Neural progenitor cell (in vitro differentiated cells): Measurements from ENCODE around the gene GTF2F2.

Experiments
- EZH2 ChIP-seq: fragments of 200-600 bp; sonication (generic); IDR thresholded peaks from 2 replicates; pipeline ENCODE4 v1.6.1; 2017; ENCODE audit warnings: antibody characterized with exemption, mild to moderate bottlenecking, moderate library complexity
- EZH2phosphoT487 ChIP-seq: fragments of 200-600 bp; sonication (generic); IDR thresholded peaks from 2 replicates; pipeline ENCODE4 v1.6.1; 2017; ENCODE audit warnings: antibody characterized with exemption
- TF ChIP-seq, protein P1 (sequence below): fragments of 200-600 bp; sonication (generic); IDR thresholded peaks from 2 replicates; pipeline ENCODE4 v1.5.1; 2017; ENCODE audit warnings: antibody characterized with exemption, mild to moderate bottlenecking

DNA sequence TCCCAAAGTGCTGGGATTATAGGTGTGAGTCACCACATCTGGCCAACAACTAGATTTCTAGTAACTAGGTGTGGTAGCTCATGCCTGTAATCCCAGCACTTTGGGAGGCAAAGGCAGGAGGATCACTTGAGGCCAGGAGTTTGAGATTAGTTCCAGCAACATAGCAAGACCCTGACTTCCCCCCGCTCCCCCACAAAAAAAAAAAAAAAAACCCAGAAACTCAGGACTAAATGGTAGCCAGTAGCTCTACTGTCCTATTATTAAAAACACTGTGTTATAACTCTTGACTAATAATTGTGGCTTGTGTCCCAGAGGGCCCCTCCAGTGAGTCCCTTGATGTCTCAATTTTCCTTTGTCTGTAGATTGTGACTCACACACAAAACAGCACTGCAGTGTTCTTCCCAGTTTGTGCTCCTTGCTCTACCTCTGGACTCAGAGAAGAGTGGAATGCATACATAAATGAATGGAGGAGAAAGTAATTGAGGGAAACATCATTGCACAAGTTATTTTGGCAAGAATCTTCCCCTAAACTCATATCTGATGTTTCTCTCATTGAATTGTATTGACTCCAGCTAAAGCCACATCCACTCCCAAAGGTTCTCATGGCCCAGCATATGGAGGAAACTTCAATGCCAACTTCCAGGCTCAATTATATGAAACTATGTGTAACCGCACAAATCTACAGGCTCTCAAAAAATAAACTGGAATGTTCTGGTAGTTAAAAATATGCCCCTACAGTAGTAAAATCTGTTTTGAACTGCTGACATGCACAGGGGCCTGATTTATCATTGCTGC, 211.9 kb downstream of the GTF2F2 start:
- TF ChIP-seq, protein P1, sequence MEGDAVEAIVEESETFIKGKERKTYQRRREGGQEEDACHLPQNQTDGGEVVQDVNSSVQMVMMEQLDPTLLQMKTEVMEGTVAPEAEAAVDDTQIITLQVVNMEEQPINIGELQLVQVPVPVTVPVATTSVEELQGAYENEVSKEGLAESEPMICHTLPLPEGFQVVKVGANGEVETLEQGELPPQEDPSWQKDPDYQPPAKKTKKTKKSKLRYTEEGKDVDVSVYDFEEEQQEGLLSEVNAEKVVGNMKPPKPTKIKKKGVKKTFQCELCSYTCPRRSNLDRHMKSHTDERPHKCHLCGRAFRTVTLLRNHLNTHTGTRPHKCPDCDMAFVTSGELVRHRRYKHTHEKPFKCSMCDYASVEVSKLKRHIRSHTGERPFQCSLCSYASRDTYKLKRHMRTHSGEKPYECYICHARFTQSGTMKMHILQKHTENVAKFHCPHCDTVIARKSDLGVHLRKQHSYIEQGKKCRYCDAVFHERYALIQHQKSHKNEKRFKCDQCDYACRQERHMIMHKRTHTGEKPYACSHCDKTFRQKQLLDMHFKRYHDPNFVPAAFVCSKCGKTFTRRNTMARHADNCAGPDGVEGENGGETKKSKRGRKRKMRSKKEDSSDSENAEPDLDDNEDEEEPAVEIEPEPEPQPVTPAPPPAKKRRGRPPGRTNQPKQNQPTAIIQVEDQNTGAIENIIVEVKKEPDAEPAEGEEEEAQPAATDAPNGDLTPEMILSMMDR = no peak
- TF ChIP-seq EZH2 (no peak), EZH2phosphoT487 (no peak)
